AG04450 (cell line): Measurements from ENCODE around the gene TSR3. TPM values are rescaled to one million over a fixed set of nuclear protein-coding genes. Genes with fewer than 3 reads are reported as not detected.
A peak's percentile ranks its signal among the peaks of the same experiment; 100 is the strongest.

Experiments
- CTCF ChIA-PET: fragments of 300-600, 350-600 bp; formaldehyde crosslinking; extraction: SDS; loops from one replicate; lab custom pipeline; 2022; ENCODE audit warnings: antibody characterized with exemption, inconsistent platforms; lab: Charles Lee
- POLR2A ChIA-PET: fragments of 350-600 bp; formaldehyde crosslinking; extraction: SDS; loops from one replicate; lab custom pipeline; 2021; ENCODE audit warnings: antibody characterized with exemption, inconsistent platforms; lab: Yijun Ruan, JAX
- DNase-seq: peaks from one replicate; pipeline ENCODE4 v3.0.0-alpha.2; 2011; ENCODE audit warnings: low read depth, low spot score
- H3K27ac ChIP-seq: one replicate; pipeline ENCODE4 v1.5.1; 2012; ENCODE audit warnings: low read depth, low read length, control low read depth
- H3K27me3 ChIP-seq: one replicate; pipeline ENCODE4 v1.6.0; 2012; ENCODE audit warnings: low read length; ENCODE audit not compliant: control insufficient read depth, insufficient read depth
- H3K4me3 ChIP-seq: 2 replicates; pipeline ENCODE4 v1.5.1; 2011; ENCODE audit warnings: mild to moderate bottlenecking, low read depth, low read length, control low read depth
- H3K9me3 ChIP-seq: 2 replicates; pipeline ENCODE4 v1.5.1; 2012; ENCODE audit warnings: low read length; ENCODE audit not compliant: control insufficient read depth, insufficient read depth
- CTCF ChIP-seq: IDR thresholded peaks from 2 replicates; pipeline ENCODE4 v1.5.1; 2011; ENCODE audit warnings: low read depth, low read length, control low read depth, inconsistent platforms
- polyA plus RNA-seq: library from polyadenylated mRNA; depleted of rRNA; stranded (reverse); fragments of >200 nt; gene quantifications from 2 replicates; pipeline ENCODE4 v1.2.3, GENCODE V29; 2011

Gene TSR3
- polyA plus RNA-seq, 1 experiment = 34.4 TPM

GRCh38 chr16:1378087-1378803 lies 26.6 kb upstream of the TSR3 start:
- H3K27ac ChIP-seq = no peak overlapping the region
- H3K27me3 ChIP-seq = no peaks in the 10 kb centered on the region
- no peak for DNase-seq
- no peak for TF ChIP-seq CTCF
- ChIA-PET CTCF (interaction anchor here (0.5 to 1.9 kb wide), 2 partner anchors 13 to 65 kb away, joined by 5 to 10 read pairs; no protein-coding TSS in a partner anchor), POLR2A (interaction anchor here (1.3 kb wide), 1 partner anchor 14 kb away, joined by 4 read pairs; no protein-coding TSS in a partner anchor)
- H3K4me3 ChIP-seq = peak overlapping the region; percentile 57
- H3K9me3 ChIP-seq = no peaks in the 10 kb centered on the region; the same call in 1 of the 2 replicates

- DNase-seq = no peak
- Histone ChIP-seq H3K27me3 (no peaks in the 10 kb centered on the region), H3K4me3 (no peak overlapping the region), H3K27ac (no peak overlapping the region), H3K9me3 (no peaks in the 10 kb centered on the region; the same call in 1 of the 2 replicates)
- no peak for TF ChIP-seq CTCF
- ChIA-PET CTCF (interaction anchor here (1.9 kb wide), 1 partner anchor 13 kb away, joined by 10 read pairs; no protein-coding TSS in a partner anchor), POLR2A (interaction anchor here (0.7 to 1.3 kb wide), 2 partner anchors 13 to 235 kb away, joined by 3 to 4 read pairs; no protein-coding TSS in a partner anchor)
These were observed 25.8 kb upstream of the TSR3 start for GRCh38 chr16:1377406-1378010.

- Histone ChIP-seq H3K27ac (no peak overlapping the region), H3K9me3 (no peaks in the 10 kb centered on the region; the same call in 1 of the 2 replicates), H3K4me3 (no peak overlapping the region), H3K27me3 (no peaks in the 10 kb centered on the region)
- no peak for TF ChIP-seq CTCF
- no peak for DNase-seq
- POLR2A ChIA-PET = no interaction called here
- CTCF ChIA-PET = no interaction called here
These were observed 24.2 kb upstream of the TSR3 start for GRCh38 chr16:1375741-1376410.

- H3K27me3 ChIP-seq = no peaks in the 10 kb centered on the region
- ChIA-PET POLR2A (no interaction called here), CTCF (no interaction called here)
- no peak for TF ChIP-seq CTCF
- no peak for DNase-seq
- H3K9me3 ChIP-seq = no peaks in the 10 kb centered on the region; the same call in 1 of the 2 replicates
- no peak overlapping the region for H3K4me3 ChIP-seq
- no peak overlapping the region for H3K27ac ChIP-seq
These were observed 23.6 kb upstream of the TSR3 start for GRCh38 chr16:1375298-1375640.
